G401.6 (cell line): ENCODE data around the gene FAAP20.
"Not testable (repeated sequence)": the region's sequence is repeated elsewhere in the genome, so short reads cannot be mapped to it uniquely, and the experiment has no call there.

Experiments used
- FAIRE-seq: peaks from 2 replicates; lab custom pipeline; 2012; peaks lifted over from hg19 to GRCh38; lab: Jason Lieb, UNC

Gene FAAP20

GRCh38 chr1:2156866-2157265, 37.7 kb downstream of the FAAP20 start:
- no peak for FAIRE-seq

- no peak for FAIRE-seq
These were observed 38.8 kb downstream of the FAAP20 start for GRCh38 chr1:2155788-2156187.

GRCh38 chr1:2155147-2155598, 39.4 kb downstream of the FAAP20 start:
- no peak for FAIRE-seq

- no peak for FAIRE-seq
These were observed 40.5 kb downstream of the FAAP20 start for GRCh38 chr1:2154022-2154421.

- FAIRE-seq: no peak
These were observed 41.6 kb downstream of the FAAP20 start for GRCh38 chr1:2152954-2153353.

GRCh38 chr1:2151911-2152310, 42.7 kb downstream of the FAAP20 start:
- FAIRE-seq: no peak

- no peak for FAIRE-seq
These were observed 43.3 kb downstream of the FAAP20 start for GRCh38 chr1:2151252-2151651.

- FAIRE-seq: no peak
These were observed 43.8 kb downstream of the FAAP20 start for GRCh38 chr1:2150801-2151200.

GRCh38 chr1:2148691-2149090, 45.9 kb downstream of the FAAP20 start:
- no peak for FAIRE-seq

GRCh38 chr1:2147869-2148268, 46.7 kb downstream of the FAAP20 start:
- not testable (repeated sequence) for FAIRE-seq

- no peak for FAIRE-seq
These were observed 47.6 kb downstream of the FAAP20 start for GRCh38 chr1:2146836-2147517.

- no peak for FAIRE-seq
These were observed 48.4 kb downstream of the FAAP20 start for GRCh38 chr1:2145946-2146835.

- no peak for FAIRE-seq
These were observed 50.0 kb downstream of the FAAP20 start for GRCh38 chr1:2144501-2145090.

- no peak for FAIRE-seq
These were observed 50.6 kb downstream of the FAAP20 start for GRCh38 chr1:2143814-2144500.

GRCh38 chr1:2141025-2141424, 53.5 kb downstream of the FAAP20 start:
- FAIRE-seq: no peak
